Endodermal cell (in vitro differentiated cells): ENCODE data around the gene PTGER3. TPM values are rescaled to one million over a fixed set of nuclear protein-coding genes. Genes with fewer than 3 reads are reported as not detected.
"Not testable (repeated sequence)": the region's sequence is repeated elsewhere in the genome, so short reads cannot be mapped to it uniquely, and the experiment has no call there.

Experiments
- DNase-seq: peaks from one replicate; pipeline ENCODE4 v3.0.0-alpha.2; 2017
- H3K27ac ChIP-seq: 2 replicates; pipeline ENCODE4 v1.5.1; 2013; ENCODE audit warnings: mild to moderate bottlenecking, low read depth, low read length, moderate library complexity
- H3K27me3 ChIP-seq: 2 replicates; pipeline ENCODE4 v1.6.1; 2013; ENCODE audit warnings: mild to moderate bottlenecking, low read length, moderate library complexity; ENCODE audit not compliant: insufficient read depth, control insufficient read depth, poor library complexity, severe bottlenecking
- H3K36me3 ChIP-seq: 2 replicates; pipeline ENCODE4 v1.7.0; 2013; ENCODE audit warnings: mild to moderate bottlenecking, low read length, moderate library complexity; ENCODE audit not compliant: control insufficient read depth, insufficient read depth
- H3K4me1 ChIP-seq: one replicate; pipeline ENCODE4 v1.7.0; 2013; ENCODE audit warnings: low read length; ENCODE audit not compliant: control insufficient read depth, insufficient read depth
- H3K4me3 ChIP-seq: 2 replicates; pipeline ENCODE4 v1.5.1; 2013; ENCODE audit warnings: mild to moderate bottlenecking, low read length, moderate library complexity
- H3K9ac ChIP-seq: 2 replicates; pipeline ENCODE4 v1.6.1; 2013; ENCODE audit warnings: mild to moderate bottlenecking, low read length, moderate library complexity; ENCODE audit not compliant: poor library complexity, severe bottlenecking; ENCODE audit errors: extremely low read depth
- H3K9me3 ChIP-seq: 2 replicates; pipeline ENCODE4 v1.6.1; 2013; ENCODE audit warnings: mild to moderate bottlenecking, low read length, moderate library complexity; ENCODE audit not compliant: control insufficient read depth
- H3K27ac Mint-ChIP-seq: 2 replicates; pipeline ENCODE4 v1.8.0; 2020; ENCODE audit warnings: mixed read lengths
- H3K27me3 Mint-ChIP-seq: 2 replicates; pipeline ENCODE4 v1.8.0; 2021; ENCODE audit warnings: mild to moderate bottlenecking, mixed read lengths; ENCODE audit not compliant: insufficient read depth
- H3K36me3 Mint-ChIP-seq: 2 replicates; pipeline ENCODE4 v1.8.0; 2020; ENCODE audit warnings: low read depth, mixed read lengths
- H3K4me1 Mint-ChIP-seq: 2 replicates; pipeline ENCODE4 v1.8.0; 2020; ENCODE audit warnings: mixed read lengths
- H3K4me3 Mint-ChIP-seq: 2 replicates; pipeline ENCODE4 v1.8.0; 2020; ENCODE audit warnings: mild to moderate bottlenecking, moderate library complexity, mixed read lengths
- H3K9me3 Mint-ChIP-seq: 2 replicates; pipeline ENCODE4 v1.8.0; 2020; ENCODE audit warnings: mild to moderate bottlenecking, mixed read lengths
- CTCF ChIP-seq: fragments of 200-600 bp; sonication (generic); conservative IDR thresholded peaks from 2 replicates; pipeline ENCODE4 v1.5.0; 2021; ENCODE audit warnings: antibody characterized with exemption, mild to moderate bottlenecking
- WGBS, 2 experiments: methylation state at CpG; one replicate each; pipeline versions ENCODE4 v1.1.5 to v1.1.7; 2013; ENCODE audit warnings: missing lambda C conversion rate in 2 of 2, mixed read lengths in 1 of 2; ENCODE audit not compliant: insufficient coverage in 1 of 2, insufficient read length in 1 of 2; 5-methylcytosine and 5-hydroxymethylcytosine counted together
- total RNA-seq, 2 donors: library from RNA; stranded (reverse); fragmentation: NEBNext Ultra II Directional in 1 of 2; extraction: Animal tissue kit (Norgen Biotek cat#: 25700) in 1 of 2; gene quantifications; 2 replicates in 1 of 2; 3 replicates in 1 of 2; pipeline ENCODE4 v1.2.1, GENCODE V29; 2021

The PTGER3 gene
- total RNA-seq, 2 donors from 2014 or later, result 0.13 to 0.18 TPM

- Mint-ChIP-seq H3K36me3 (no peaks in the 10 kb centered on the region), H3K4me1 (no peaks in the 10 kb centered on the region), H3K9me3 (no peaks in the 10 kb centered on the region), H3K4me3 (no peak overlapping the region), H3K27me3 (no peaks in the 10 kb centered on the region), H3K27ac (no peak overlapping the region)
- Histone ChIP-seq H3K27me3 (no peaks in the 10 kb centered on the region), H3K36me3 (no peaks in the 10 kb centered on the region), H3K4me1 (no peaks in the 10 kb centered on the region), H3K27ac (no peak overlapping the region), H3K9ac (no peak overlapping the region), H3K4me3 (no peak overlapping the region), H3K9me3 (no peaks in the 10 kb centered on the region)
- no peak for DNase-seq
- TF ChIP-seq CTCF, result no peak
- 76 to 88% methylated on average over 1 to 2 of the region's 2 CpGs for WGBS, 2 experiments
Measured at GRCh38 chr1:70987497-70987896, 60.1 kb downstream of the PTGER3 start.

- H3K4me1 ChIP-seq, H3K27me3 Mint-ChIP-seq, H3K27ac ChIP-seq, H3K27me3 ChIP-seq, H3K4me3 Mint-ChIP-seq, H3K27ac Mint-ChIP-seq, H3K9me3 Mint-ChIP-seq, H3K36me3 ChIP-seq, H3K9ac ChIP-seq, H3K9me3 ChIP-seq, H3K4me1 Mint-ChIP-seq, H3K36me3 Mint-ChIP-seq, DNase-seq, H3K4me3 ChIP-seq: not testable (repeated sequence)
- whole genome bisulfite sequencing, 2 experiments, result 94 to 96% methylated on average over 4 to 5 of the region's 5 CpGs
Measured at GRCh38 chr1:70985776-70986225, 61.8 kb downstream of the PTGER3 start.

GRCh38 chr1:70985278-70985677 lies 62.3 kb downstream of the PTGER3 start:
- not testable (repeated sequence) for DNase-seq, H3K36me3 ChIP-seq, H3K4me1 ChIP-seq, H3K9me3 ChIP-seq, H3K27me3 Mint-ChIP-seq, H3K9ac ChIP-seq, H3K27ac Mint-ChIP-seq, H3K4me3 Mint-ChIP-seq, H3K27ac ChIP-seq, H3K27me3 ChIP-seq, H3K4me1 Mint-ChIP-seq, H3K36me3 Mint-ChIP-seq, H3K4me3 ChIP-seq, H3K9me3 Mint-ChIP-seq
- 92 to 100% methylated on average over 1 to 2 of the region's 2 CpGs for WGBS, 2 experiments

GRCh38 chr1:70980361-70980760 lies 67.3 kb downstream of the PTGER3 start:
- WGBS, 2 experiments, result 80 to 88% methylated on average over 1 of the region's 1 CpG
- H3K27ac ChIP-seq, result no peak overlapping the region

More at GRCh38 chr1:70980361-70980760, 67.3 kb downstream of the PTGER3 start:
- no peaks in the 10 kb centered on the region for H3K9me3 Mint-ChIP-seq
- Histone ChIP-seq H3K27me3 (no peaks in the 10 kb centered on the region), H3K9me3 (no peaks in the 10 kb centered on the region), H3K4me3 (no peak overlapping the region), H3K4me1 (no peaks in the 10 kb centered on the region), H3K9ac (no peak overlapping the region), H3K36me3 (no peaks in the 10 kb centered on the region)
- no peak overlapping the region for H3K27ac Mint-ChIP-seq
- H3K36me3 Mint-ChIP-seq, result no peaks in the 10 kb centered on the region
- no peak for DNase-seq
- no peaks in the 10 kb centered on the region for H3K4me1 Mint-ChIP-seq
- H3K27me3 Mint-ChIP-seq, result peaks cover 2% of the 10 kb centered on the region
- H3K4me3 Mint-ChIP-seq, result no peak overlapping the region
- no peak for TF ChIP-seq CTCF
